GM18870 (cell line): ENCODE measurements around the gene ARHGAP40.

Experiments used
- ATAC-seq: cut with Tn5 transposase; IDR thresholded peaks from one replicate; pipeline ENCODE4 v1.9.1; 2021; ENCODE audit warnings: moderate library complexity; ENCODE audit not compliant: unreplicated experiment

ARHGAP40 gene

DNA sequence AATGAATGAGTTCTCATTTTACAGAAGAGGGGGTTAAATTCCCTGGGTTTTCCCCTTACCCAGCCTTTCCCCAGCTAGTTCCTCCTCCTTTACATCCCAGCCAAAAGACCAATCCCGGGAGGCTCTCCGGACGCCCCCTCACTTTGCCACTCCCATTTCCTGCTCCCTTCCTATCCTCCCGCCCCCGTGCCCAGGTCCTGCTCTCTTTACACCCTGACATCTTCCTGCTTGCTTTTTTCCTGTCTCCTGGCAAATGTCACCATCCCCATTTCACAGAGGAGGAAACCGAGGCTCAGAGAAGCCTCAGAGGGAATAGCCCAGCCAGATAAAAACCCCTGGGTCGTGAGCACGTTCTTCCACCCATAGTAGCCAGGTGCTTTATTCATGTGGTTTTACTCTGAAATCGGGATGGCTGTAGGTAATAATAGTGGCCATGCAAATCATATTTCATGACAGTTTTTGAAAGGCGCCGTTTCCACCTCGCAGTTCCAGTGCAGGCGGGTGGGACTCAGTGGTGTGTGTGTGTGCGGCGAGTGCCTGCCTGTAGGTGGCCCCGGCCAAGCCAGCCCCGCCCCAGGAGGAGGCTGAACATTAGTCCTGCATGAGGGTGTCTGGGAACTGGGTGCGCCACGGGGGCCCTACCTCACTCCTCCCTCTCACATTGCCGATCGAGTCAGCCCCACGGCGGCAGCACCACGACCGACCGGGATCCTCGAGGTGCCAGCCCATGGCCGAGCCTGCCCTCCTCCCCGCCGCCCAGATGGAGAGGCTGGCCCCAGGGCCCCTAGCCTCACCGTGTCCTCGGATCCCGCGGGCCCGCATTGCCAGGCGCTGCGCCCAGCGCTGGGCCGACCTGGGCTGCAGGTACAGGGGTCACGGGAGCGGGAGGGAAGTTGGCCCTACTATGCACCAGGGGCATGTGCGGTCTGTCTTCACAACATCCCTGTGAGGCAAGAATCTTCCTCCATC lies at the start of gene ARHGAP40:
Gene ARHGAP40 (plus strand): TSS at position 594 of the 969 bp plus-strand sequence.
- ATAC-seq, result no peak

DNA sequence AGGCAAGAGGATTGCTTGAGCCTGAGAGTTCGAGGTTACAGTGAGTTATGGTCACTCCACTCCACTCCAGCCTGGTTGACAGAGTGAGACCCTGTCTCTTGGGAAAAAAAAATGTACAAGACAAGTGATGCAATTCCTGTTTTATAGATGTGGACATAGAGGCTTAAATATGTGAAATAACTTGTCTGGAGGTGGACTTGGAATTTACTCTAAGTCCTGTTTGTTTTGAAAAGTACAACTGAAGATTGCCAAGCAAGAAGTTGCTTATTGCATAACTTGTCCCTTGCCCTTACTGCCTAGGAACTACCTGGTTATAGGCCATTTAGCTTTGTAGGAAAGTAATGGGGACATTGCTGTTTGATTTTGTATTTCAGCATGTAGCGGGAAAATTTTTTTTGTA lies 46.6 kb upstream of the ARHGAP40 start:
- ATAC-seq, result no peak

- ATAC-seq, result no peak
These were observed 46.2 kb upstream of the ARHGAP40 start for GRCh38 chr20:38555395-38555794.

DNA sequence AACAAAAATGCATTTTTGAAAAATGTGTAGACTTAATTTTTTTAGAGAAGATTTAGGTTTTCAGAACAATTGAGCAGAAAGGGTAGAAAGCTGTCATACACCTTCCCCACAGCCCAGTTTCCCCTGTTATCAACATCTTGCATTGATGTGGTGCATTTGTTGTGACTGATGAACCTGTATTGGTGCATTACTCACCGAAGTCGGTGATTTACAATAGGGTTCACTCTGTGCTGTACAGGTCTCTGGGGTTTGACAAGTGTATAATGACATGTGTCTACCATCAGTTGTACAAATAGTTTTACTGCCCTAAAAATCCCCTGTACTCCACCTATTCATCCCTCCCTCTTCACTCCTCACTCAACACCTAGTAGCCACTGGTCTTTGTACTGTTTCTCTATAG lies 44.4 kb upstream of the ARHGAP40 start:
- no peak for ATAC-seq

DNA sequence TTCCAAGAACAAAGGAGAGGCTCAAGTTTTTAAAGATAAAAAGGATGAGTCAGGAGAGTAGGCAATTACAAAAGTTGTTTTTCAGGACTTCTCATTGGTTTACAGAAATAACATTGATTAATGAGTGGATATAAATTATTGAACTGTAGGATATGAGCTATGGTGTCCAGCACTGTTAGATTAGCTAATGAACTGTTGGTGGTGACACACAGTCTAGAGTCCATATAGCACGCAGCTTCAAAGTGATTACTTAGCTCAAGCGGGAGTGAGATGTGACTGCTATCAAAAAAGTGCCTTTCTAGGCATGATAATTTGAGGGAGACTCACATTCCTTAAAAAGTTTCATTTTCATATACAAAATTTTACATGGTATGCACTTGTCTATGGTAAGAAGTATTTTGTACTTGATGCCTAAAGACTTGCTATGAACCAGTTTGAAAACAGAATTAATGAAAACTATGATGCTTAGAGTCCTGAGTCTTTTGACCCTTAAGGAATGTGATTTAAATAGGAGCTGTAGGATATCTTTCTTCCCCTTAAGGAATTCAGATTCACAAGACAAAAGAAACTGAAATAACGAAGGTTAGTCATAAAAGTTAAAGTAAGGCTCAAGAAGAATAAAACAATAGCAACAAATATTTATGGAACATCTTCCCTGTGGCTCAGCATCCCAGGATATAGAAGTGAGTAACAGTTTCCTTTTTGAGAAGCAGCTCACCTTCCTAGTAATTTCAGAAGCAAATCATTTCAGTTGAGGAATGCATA lies 42.8 kb upstream of the ARHGAP40 start:
- ATAC-seq, result no peak

DNA sequence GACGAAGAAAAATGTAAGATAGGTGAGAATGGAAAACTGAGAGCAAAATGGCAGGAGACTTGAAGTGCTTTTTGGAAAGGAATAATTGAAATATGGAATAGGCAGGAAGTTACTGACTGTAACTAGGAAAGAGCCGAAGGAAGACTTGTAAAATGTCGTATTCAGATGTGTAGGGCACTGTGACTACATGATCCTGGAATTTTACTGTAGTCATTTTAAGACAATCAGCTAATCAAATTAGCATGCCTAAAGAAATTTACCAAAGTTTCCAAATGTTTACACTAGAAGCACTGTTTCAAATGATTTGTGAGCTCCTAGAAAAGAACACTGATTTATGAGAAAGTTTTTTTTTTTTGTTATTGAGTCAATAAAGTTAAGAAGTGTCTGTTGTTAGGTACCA lies 41.8 kb upstream of the ARHGAP40 start:
- no peak for ATAC-seq

DNA sequence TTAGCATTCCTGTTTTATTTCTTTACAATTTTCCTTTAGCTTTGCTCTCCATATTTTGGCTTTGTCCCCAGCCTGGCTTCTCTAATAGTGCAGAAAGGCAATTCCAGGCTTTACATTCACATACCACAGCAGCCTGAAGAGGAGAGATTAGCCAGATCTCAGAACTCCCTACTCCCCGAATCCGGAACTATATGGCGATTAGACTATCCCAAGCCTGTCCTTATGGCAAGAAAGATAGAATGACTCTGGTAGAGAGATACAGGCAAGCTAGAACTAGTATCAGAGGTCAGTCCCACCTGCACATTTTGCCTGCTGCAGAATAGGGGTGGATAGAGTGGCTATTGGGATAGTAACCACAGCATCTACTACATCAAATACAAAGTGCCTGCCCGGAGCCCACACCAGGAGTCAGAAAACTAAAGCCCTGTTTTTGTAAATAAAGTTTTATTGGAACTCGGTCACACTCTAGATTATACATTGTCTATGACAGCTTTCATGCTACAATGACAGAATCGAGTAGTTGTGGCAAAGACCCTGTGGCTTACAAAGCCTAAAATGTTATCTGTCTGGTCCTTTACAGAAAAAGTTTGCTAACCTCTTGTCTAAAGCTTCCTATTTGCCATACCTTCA lies 37.7 kb upstream of the ARHGAP40 start:
- ATAC-seq, result no peak

DNA sequence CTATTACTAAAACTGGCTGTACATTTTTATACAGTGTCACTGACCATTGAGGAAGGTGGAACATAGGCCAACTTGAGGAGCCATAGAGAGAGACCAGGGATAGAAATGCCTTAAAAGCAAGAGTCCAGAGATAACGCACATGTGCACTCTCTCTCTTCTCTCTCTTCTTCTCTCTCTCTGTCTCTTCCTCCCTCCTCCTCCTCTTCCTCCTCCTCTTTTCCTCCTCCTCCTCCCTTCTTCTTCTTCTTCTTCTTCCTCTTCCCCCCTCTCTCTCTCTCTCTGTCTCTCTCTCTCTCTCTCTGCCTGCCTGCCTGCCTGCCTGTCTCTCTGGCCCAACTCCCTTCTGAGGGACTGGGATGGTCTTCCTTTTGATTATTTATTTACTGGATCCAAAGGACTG lies 36.9 kb upstream of the ARHGAP40 start:
- no peak for ATAC-seq

GRCh38 chr20:38566036-38566598 lies 35.5 kb upstream of the ARHGAP40 start:
- no peak for ATAC-seq

- ATAC-seq, result no peak
These were observed 31.7 kb upstream of the ARHGAP40 start for GRCh38 chr20:38569747-38570525.

GRCh38 chr20:38573413-38573812 lies 28.2 kb upstream of the ARHGAP40 start:
- ATAC-seq, result no peak

DNA sequence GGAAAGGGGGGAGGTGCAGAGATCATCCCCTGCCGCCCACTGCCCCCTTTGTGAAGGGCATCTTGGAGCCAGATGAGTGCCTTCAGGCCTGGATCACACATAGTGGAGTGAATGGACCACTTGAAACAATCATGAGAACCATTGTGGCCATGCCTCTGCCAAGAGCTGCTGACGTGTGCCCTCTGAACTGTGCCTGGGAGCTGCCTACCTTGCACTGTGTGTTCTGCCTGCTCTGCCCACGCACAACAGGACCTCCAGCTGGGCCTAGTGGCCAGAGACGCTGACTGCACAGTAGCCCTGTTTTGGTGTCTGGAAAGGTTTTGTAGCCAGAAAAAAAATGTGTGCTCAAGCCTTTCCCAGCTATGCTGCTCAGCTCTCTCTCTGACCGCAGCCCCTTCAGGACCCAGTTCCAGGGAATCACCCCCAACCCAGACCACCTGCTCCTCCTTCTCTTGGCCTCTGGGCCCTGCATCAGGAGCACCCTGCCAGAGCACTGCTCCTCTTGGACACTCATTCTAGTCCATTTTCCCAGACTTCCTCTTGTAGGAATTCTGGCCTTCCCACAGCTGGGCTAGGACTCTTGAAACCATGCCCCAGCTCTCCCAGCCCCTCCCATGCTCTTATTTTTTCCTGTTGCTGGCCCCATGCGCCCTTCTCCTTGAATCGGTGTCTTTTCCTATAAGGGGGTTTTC lies 22.2 kb upstream of the ARHGAP40 start:
- no peak for ATAC-seq

- no peak for ATAC-seq
These were observed 21.7 kb upstream of the ARHGAP40 start for GRCh38 chr20:38579921-38580320.

DNA sequence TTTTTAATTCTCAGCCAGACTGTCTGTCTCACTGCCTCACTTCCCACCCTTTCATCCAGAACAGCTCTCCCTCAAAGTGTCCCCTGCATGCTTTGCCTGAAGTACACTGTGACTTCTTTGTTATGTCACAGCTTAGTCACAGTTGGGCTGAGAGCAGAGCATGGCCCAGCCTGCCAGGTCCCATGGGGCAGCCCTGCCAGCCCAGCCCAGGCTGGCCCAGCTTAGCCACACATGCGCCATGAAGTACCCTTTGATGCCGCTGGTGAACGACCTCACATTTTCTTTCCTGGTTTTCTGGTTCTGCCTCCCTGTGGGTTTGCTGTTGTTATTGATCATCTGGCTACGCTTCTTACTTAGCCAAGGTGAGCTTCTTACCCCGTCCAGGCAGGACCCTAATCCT lies 20.6 kb upstream of the ARHGAP40 start, which contains the start of gene ADIG:
Gene ADIG (plus strand): TSS at position 185 of the 400 bp plus-strand sequence. CDS start 54 bp downstream, at position 239.
- ATAC-seq, result no peak

- ATAC-seq, result no peak
These were observed 19.7 kb upstream of the ARHGAP40 start for GRCh38 chr20:38581830-38582358.

DNA sequence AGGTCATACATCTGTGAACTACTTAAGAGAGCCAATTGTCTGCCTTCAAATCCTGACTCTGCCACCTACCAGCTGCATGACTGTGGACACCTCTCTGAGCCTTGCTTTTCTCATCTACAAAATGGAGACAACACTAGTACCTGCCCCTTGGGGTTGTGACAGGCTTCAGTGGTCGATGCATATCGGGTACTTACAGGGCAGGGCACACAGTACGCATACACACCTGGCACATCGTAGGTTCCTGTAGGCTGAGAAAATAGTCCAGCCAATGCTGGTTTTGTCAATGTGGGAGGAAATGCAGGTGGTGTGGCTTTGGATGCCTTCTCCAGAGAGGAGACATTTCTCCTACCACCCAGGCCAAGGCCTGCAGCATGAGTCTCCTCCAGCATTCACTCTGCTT lies 18.3 kb upstream of the ARHGAP40 start:
- ATAC-seq, result no peak

GRCh38 chr20:38584099-38584763 lies 17.4 kb upstream of the ARHGAP40 start:
- no peak for ATAC-seq

DNA sequence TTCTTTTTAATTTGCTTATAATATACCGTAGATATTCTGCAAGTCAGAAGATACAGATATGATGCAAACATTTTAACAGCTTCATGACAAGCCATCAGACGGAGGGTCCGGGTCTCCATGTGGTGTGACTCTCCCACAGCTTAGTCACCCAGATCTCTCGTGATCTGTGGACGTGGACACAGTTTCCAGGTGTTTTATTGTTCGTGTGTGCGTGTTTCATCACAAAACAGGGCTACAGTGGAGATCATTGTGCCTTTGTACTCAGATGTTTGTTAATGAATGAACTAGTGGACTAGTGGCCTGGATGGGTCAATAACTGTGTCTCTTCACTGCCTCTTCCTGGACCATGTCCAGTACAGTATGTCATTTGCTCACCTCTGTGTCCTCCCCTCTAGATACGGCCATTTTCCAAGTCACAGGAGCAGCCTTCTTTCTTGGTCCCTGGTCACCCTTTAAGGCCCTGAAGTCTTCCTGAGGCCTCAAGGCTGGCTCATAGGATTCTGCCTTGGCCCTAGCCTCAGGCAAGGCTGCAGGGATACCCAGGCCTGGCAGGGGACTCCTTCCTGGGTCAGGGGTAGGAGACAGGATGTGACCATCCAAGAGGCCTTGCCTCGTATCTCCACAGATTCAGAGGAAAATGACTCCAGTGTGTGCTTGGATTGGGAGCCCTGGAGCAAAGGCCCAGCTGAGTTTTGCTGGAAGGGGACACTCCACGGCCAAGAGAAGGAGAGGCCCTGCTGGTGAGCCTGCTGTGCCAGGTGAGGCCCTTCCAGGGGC lies 16.0 kb upstream of the ARHGAP40 start:
- no peak for ATAC-seq
